Fibroblast of skin of scalp (primary cell): ENCODE data around the gene MAP4K2.
A peak's percentile ranks its signal among the peaks of the same experiment; 100 is the strongest.

Experiments
- DNase-seq: peaks from one replicate; pipeline ENCODE4 v3.0.0-alpha.2; 2013

Gene MAP4K2

DNA sequence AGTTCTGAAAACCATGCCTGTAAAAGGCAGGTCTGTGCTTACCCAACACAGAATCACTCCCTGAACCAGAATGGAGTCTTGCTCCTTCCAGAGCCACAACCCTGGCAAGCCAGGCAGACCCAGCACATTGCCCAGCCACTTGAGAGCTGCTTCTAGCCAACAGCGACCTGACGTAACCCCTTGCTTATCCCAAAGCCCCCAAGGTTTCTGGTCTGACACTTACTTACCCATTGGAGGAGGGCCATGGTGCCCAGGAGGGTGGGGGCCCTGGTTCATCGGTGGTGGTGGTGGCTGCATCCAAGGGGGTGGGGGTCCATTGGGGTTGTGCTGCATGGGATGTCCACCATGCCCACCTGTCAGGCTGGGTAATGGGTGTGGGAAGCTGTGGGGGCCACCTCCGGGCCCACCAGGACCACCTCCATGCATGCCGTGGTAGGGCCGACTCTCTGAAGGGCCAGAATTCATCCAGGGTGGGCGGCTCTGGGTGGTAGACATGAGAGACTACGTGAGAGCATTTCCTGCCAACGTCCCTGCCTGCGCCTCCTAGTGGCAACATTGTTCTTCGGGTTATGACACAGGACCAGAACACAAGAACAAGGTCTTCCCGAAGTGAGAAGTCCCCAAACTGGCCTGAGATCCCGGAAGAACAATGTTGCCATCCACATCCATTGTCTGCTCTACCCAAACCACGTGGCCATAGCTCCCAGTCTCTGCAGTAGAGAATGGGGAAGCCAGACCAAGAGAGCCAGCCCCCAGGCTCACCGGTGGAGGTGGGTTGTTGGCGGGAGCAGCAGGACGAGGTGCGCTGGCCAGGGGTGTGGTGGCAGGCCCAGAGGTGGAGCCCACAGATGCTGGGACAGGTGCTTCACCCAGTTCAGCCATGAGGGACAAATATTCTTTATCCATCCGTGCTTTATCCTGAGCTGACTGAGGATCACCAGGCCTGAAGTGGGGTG is 35.4 kb downstream of the MAP4K2 start:
- DNase-seq: peak; percentile 73

DNA sequence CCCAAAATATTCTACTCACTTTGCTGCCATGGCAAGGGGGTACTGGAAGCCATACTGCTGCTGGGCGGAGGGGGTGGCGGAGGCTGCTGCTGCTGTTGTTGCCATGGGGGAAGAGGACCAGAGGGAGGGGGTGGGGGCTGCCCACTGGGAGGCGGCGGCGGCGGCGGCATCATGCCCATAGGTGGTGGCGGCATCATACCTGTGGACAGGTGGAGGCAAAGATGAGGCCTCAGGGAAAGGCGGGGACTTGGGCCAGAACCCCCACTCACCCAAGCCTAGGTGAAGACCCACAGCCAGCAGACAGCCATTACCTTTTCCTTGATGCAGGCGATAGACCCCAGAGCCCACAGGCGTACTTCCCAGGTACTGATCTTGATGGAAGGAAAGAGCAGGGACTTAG is 36.1 kb downstream of the MAP4K2 start:
- no peak for DNase-seq

DNA sequence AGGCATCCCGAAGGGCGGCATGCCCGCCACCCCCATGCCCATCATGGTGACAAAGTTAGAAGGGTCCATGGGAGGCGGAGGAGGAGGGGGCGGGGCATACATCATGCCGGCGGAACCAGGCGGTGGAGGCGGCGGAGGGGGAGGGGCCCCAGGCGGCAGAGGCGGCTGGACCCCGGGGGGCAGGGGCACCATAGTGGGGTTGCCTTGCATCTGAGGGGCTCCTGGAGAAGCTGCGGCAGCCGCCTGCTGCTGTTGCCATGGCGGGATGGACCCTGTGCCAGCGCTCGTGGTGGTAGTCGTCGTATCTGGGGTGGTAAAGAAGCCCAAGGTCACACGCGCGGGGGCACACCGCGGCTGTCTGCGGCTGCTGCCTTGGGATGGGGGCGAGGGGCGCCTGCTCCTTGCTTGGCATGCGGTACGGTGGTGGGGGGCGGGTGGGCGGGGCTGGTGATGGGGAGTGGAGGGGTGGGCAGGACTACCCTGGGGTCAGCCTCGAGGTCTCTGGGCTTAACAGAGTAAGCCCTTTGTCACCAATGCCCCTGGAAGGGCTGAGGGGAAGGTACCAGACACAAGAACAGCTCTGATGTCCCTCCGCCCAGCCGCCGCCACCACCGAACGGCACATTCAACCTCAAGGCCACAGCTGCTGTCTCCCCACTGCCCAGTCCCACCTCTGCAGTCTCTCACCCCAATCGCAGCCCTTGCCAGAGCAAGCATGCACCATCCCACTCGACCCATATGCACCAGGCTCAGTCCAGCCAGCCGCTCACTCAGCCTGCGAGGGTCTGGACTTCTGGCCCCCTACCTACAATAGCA is 37.0 kb downstream of the MAP4K2 start:
- DNase-seq: no peak

DNA sequence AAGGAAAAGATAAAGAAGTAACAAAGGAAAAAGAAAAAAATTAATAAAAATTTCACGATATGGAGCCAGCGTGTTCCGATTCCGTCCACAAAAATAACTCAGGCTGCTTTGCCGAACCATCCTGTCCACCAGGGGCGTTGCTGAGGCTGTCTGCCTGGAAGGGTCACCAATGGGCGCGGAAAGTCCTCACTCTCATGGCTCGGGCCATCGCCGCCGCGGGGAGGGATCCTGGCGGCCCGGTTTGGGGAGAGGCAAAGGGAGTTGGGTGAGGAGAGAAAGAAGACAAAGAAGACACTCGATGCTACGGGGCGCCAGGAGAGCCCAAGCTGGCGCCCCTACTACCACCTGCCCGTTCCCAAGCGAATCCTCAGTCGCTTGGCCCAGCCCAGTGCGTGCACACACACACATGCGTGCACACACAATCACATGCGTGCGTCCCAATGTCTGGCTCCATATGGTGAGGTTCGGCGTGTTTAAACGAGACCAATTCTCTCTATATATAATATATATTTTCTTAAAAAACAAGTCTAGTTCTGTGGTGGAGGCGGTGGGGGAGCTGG is 37.6 kb downstream of the MAP4K2 start:
- DNase-seq: no peak

DNA sequence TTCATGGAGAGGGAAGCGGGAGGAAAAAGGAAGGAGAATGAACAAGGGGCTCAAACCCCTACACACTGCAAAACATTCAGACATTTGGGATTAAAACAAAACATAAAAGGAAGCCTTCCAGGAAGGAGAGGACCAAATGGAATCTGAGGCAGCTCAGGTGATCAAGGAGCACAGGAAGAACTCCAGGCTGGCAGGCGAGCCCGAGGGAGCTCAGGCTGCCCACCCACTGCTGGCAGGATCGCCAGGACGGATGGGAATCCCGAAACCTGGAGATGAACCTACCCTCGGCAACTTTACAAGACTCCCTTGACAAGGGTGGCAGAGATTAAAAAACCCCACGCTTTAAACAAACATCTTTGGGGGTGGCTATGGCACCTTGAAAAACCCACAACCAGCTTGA is 38.3 kb downstream of the MAP4K2 start:
- DNase-seq: no peak

DNA sequence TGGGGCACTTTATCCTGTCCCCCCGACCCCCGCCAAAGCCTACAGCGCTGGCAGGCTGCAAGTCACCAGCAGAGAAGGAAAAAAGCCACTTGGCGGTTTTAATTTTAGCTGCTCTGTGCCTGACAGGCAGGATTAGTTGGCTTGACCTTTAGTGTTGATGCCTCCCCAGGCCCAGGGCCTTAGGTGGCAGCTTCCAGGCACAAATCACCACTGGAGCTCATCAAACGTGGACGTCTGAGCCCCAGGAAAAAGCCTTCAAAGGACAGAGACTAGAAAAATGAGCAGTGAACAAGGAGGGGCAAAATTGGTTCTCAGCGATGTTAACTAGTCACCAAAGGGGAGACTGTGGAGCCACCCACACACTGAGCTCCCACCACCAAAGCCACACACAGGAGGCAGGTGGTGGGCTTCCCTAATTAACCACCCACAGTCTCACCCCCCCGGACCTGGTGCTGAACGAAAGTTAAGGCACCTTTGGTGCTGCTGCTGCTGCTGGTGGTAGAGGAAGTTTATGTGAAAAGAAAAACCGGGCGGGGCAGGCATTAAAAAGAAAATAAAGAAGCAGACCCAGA is 38.9 kb downstream of the MAP4K2 start:
- no peak for DNase-seq

DNA sequence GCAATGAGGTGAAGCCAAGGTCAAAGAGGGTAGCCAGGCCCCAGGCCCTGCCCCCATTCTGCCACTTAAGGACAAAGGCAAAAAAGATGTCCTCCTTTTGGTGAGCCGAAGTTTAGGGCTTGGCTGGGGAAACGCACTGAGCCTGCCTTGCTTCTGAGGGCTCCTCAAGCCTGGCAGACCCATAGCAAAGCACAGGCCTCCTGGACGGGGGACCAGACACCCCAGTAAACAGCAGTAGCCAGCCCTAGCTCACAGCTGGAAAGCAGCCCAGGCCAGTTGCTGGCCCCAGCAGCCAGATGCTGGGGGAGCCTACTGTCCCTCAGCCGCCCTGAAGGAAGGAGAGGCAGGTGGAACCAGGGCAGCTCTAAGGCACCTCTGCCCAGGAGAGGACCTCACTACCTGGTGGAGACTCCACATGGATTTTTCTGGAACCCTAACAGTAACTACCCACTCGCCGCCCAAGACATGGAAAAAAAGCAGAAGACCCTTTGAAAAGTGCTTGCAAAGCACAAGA is 39.4 kb downstream of the MAP4K2 start:
- no peak for DNase-seq

DNA sequence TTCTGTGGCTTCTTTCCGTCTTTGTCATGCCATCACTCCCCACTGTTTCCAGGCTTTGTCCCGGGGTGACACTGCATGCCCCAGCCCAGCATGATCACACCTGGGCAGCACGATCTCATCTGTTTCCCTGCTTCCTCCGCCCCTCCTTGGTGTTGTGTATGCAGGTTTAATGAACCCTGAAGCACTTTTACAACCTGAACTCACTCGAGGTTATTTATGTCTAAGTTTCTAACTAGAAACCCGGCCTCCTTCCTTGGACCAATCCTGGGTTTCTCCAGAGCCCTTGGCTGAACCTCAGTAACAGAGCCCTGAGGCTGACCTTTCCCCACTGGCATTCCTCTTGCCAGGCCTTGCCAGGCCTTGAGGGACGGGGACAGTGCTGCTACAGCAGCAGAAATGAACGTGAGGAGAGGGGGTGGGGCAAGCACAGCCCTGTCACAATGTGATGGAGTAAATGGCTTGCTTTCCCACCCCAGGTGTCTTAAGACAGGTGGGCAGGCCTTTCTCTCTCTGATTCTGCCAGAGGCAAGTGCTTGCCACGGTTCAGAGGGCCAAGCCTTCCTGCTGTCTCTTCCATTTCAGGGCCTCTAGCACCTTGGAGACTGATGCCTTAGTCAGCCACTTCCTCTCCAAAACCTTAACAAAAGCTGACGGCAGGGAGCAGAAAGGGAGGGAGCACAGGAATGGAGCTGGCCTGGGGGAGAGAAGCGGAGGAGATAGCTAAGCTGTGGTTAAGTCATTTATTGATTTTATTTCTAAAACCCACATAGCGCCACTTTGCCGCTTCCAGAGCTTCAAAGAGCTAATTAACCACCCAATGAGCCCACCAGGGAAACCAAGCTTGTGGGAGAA is 40.1 kb downstream of the MAP4K2 start:
- DNase-seq: peak; percentile 54

DNA sequence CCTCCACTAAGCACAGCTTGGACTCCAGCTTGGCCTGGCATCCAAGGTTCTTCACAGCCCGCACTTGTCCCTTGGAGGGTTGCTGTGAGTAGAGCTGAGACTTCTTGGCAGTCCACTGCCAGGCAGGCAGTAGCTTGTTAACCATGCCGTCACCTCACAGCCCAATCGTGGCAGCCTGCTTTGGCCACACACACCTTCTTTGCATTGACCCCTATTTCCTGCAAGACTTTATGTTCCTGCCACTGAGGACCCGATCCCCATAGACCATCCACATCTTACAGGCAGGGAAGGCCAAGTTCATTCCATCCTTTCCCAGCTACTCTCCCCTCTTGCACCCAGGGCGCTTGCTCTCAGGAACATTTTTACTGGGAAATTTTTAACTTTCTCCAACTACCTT is 40.7 kb downstream of the MAP4K2 start:
- DNase-seq: no peak

DNA sequence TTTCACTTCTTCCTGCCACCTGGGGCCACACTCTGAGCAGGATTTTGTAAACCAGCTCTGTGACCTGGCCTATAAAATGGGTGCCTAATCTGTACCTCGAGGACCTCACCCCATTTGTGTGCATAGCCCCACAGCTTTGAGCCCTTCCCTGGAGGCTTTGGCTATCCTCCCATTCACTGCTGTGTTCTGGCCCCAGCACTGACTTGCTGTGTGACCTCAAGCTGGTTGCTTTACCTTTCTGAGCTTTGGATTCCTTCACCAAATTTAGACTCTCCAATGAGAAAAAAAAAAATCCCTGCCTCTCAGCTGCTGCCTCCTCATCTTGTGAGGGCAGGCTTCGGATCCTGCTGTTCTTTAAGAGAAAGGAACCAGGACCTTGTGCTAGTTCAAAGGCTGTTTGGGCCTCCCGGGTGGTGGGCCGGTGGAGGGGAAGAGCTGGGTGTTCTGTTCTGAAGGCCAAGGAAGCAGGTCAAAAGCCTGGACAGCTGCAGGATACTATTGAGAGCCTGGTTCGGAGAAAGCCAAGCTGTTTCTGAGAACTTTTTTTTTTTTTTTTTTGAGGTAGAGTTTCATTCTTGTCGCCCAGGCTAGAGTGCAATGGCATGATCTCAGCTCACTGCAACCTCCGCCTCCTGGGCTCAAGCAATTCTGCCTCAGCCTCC is 42.1 kb downstream of the MAP4K2 start:
- no peak for DNase-seq

DNA sequence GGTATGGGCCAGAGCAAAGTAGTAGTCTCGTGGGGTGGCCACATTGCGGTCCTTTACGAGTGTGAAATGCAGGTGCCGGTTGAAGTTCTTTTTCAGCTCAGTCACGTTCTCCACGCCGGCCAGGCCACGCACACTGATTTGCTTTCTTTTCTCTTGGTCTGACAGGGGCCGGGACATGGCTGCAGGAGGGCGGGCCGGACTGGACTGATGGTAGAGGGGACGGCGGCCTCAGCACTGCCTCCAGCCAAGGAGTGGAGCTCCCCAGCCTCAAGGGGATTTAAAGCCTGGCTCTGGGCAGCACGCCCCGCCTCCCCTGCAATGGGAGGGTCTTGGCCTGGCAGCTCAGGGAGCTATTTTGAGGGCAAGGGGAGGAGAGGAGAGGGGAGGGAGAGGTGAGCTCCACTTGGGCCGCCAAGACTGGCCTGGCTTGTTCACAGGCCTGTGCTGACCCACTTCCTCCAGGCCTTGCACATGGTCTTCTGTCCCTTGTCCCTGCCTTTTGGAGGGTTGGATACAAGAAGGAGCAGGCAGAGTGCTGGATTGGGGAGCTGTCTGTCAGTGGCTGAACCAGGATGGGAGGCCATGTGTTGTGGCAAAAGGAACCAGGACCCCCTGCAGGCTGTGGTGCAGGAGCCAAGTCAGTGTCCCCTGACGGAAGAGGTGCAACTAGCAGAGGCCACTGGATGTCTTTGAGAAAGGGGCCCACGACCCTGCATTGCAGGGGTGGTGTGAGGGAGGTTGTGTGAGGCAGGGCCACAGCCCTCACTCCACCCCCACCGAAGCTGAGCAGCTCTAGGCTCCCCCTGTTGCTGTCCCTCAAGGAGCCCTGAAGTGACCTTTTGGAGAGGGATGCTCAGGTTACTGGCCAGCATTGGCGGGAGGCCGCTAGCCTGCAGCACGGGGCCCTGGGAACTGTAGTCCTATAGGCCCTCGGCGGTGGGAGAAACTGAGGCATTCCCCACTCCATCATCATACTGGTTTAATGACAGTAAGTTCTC is 43.0 kb downstream of the MAP4K2 start, which contains the start of gene PYGM:
Gene PYGM, minus strand, starts transcription at position 253 of the 998 bp plus-strand sequence. Its CDS starts 76 bp downstream, at position 177.
- DNase-seq: peak; percentile 46

DNA sequence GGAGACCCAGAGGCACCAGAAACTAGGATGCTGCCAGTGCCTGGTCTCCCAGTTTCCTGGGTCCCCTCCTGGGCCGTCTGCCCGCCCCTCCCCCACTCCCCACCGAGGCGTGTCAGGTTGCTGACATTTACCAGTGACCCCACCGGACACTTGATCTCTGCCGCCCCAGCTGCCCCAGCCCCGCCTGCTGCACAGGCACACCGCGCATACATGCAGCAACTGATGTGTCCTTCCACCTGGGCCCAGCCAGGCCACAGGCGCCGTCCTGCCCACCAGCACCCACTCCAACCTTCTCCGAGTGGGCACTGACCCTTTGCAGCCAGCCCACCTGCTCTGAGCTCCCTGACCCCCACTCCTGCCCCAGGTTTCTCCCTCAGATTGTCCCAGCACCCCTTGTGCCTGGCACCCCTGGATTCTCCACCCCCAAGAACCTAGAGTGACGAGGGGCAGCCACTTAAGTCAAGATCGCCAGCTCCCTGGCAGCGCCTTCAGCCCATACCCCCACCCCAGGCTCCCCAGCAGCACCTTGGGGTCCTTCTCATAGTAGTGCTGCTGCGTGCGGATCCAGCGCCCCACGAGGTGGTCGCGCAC is 43.8 kb downstream of the MAP4K2 start:
- no peak for DNase-seq

DNA sequence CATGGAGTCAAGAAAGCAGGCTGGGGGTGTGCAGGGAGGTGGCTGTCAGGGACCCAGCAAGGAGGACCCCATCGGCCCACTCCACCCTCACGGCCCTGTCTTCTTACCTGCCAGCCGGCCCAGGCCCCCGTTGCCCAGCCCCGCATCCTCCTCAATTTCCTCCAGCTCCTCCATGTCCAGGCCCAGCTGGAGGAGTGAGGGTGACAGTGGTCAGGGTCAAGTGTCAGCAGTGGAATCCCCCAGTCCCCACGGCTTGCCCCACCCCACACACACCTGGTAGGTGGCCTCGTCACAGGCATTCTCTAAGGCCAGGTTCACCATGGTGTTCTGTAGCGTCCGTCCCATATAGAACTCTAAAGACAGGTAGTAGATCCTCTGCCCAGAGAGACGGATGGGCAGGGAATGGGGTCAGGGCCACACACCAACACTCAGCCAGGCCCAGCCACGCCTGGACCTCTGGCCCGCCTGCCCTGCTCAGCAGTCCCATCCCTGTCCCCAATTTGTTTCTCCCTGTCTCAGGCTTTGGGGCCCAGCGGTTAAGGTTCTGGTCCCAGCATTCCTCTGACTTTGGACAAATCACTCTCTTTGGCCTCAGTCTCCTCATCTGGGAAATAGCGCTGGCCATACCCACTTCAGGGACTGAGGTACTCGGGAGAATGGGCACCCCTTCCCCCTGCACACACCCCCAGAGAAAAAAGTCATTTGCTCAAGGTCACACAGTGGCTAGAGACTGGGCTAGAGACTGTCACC is 44.5 kb downstream of the MAP4K2 start:
- DNase-seq: no peak

DNA sequence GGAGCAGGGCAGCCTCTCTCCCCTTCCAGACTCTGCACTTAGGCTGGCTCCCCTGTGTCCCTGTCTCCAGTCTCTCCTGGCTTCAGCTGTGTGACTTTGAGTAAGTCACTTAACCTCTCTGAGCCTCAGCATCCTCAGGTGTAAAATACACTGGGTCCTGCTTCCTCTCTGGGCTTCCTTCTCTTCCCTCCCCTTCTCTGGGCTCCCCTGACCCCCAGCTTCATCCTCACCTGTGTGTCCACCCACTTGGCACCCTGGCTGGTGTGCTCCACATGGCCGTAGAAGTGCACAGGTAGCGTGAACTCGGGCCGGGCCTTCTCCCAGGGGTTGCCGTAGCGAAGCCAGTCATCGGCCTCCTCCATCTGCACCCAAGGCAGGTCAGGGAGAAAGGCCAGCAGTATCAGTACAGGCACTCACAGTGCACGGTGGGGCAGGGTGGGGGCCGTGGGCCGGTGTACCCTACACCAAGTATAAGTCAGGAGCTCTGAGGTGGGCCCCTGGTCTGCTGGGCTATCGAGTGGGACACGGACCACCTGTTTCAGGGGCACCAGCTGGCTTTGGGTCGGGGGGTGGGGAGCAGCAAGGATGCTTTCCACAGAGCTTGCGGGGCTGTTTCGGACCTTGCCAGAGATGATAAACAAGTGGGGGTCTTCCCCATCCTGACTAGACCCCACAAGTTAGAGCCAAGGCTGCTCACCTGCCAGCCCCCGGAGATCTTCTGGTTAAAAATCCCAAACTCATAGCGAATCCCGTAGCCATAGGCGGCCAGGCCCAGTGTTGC is 45.3 kb downstream of the MAP4K2 start:
- no peak for DNase-seq

DNA sequence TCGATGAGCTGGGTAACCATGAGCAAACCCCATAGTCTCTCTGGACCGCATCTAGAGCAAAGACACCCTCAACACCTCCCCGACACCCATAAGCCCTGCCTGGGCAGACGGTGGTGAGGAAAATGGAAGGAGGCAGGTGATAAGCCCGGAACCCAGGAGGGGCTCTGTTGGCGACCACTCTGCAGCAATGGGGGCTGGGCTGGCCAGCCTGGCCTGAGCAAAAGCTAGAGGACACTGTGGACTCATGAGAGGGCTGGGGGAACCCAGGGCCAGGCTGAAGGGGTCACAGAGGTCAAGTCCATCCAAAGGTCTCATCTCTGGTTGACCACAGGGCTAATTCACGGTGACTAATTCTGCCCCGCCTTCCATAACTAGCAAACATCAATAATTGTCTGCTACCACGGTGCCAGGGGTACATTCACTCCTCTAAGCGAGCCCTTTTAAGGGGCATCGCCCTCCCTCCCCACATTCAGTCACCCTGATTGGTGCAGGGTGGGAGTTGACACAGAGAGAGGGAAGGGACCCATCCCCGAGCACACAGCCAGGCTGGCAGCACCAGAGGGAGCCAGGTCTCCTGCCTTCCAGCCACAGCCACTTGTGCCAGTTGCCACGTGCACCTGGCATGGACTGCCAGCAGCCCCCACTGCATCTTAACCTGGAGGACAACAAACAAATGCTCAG is 47.2 kb downstream of the MAP4K2 start:
- no peak for DNase-seq

DNA sequence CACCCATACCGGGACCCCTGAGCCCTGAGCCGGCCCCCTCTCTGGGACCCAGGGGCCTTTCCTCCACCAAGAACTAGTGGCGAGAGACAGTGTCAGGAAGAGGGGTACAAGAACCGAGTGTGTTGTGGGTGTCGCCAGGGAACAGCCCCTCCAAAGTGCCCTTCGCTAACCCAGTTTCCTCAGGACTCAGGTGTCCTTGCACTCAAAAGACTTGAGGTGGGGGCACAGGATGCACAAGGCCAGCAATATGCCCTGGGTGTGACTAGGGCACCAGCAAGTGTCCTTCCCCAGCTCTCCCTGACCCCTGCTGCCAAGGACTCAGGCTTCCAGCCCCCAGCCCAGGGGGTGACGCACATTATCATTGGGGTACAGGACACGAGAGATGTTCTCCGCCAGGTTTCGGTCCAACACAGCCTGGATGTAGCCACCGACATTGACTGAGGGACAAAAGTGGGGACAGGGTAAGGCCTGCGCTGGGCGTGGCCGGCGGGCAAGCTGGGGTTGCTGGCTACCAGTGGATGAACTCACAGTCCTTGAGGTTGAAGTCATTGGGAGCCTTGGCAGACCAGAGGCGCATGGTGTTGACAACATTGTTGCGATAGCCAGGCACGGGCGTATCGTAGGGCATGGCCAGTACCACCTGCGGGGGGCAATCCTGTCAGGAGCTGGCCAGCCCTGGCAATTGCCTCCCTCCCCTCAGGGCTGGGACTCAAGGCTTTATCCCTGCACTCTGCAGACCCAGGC is 47.9 kb downstream of the MAP4K2 start:
- no peak for DNase-seq
